Mucosa of descending colon (tissue), 3 donors: ENCODE data around the gene IGFBP2. TPM values are rescaled to one million over a fixed set of nuclear protein-coding genes. Genes with fewer than 3 reads are reported as not detected.

Source experiments
- ATAC-seq: fragments of 200-7000 bp; cut with Tn5 transposase; one replicate; pipeline ENCODE4 v1.9.1; 2020; ENCODE audit warnings: mild to moderate bottlenecking, moderate library complexity
- DNase-seq, 3 donors: peaks; one replicate each; pipeline ENCODE4 v3.0.0-alpha.2; 2020
- H3K36me3 ChIP-seq: fragments of 200-600 bp; one replicate; pipeline ENCODE4 v1.8.0; 2021; ENCODE audit warnings: low read depth, mild to moderate bottlenecking
- H3K4me1 ChIP-seq: fragments of 200-600 bp; one replicate; pipeline ENCODE4 v1.8.0; 2021; ENCODE audit warnings: low read depth, mild to moderate bottlenecking
- H3K4me3 ChIP-seq: fragments of 200-600 bp; one replicate; pipeline ENCODE4 v1.8.0; 2021; ENCODE audit warnings: mild to moderate bottlenecking
- H3K9me3 ChIP-seq: fragments of 200-600 bp; one replicate; pipeline ENCODE4 v1.8.0; 2021; ENCODE audit warnings: mild to moderate bottlenecking
- CTCF ChIP-seq: fragments of 200-600 bp; IDR thresholded peaks from one replicate; pipeline ENCODE4 v1.8.0; 2022; ENCODE audit warnings: antibody characterized with exemption, mild to moderate bottlenecking
- intact Hi-C, 2 donors: fragments of 100-400 bp; cut with DNase I in 1 of 2; cut with micrococcal nuclease in 1 of 2; formaldehyde crosslinking; loops; one replicate each; pipeline versions ENCODE4 v1.11.0 to v1.11.1; 2022; cut with DNase I, micrococcal nuclease
- total RNA-seq, 3 donors: library from RNA; stranded (reverse); fragmentation: NEBNext Ultra II Directional in 2 of 3; extraction: Animal tissue kit (Norgen Biotek cat#: 25700) in 2 of 3; gene quantifications; one replicate each; pipeline versions ENCODE4 v1.2.1 to v1.2.4, GENCODE V29; 2021 to 2023
- donor health status: DM: no; HTN: no; CAD: no; lungs with moderate emphysema.
- donor health status: DM: no; HTN: no; CAD: no.
- donor health status: DM: no; HTN: yes; CAD: no.

IGFBP2 gene
- total RNA-seq, 3 donors from 2014 or later, result 26.7 to 62.1 (median 57.2) TPM

DNA sequence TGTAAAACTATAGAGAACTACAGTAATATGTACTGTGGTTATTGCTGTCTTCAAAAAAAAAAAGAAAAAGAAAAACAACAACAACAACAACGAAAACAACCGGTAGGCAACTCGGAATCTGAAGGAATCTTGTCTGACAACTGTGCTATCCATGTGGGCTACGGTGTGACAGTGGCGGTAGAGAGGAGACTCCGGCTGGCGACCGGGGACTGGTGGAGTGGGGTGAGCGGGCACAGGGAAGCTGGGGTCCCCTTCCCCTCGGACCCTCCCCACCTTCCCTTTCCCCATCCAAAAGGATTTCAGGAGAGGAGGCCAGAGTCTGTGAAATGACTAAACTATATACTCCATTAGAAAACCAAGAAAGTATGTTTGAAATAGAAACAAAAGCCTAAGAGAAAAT lies 39.2 kb downstream of the IGFBP2 start:
- no peak for ATAC-seq
- H3K36me3 ChIP-seq, result no peaks in the 10 kb centered on the region
- DNase-seq, result no peak
- intact Hi-C loops, result no loop called here
- no peaks in the 10 kb centered on the region for H3K9me3 ChIP-seq
- H3K4me3 ChIP-seq, result no peak overlapping the region
- TF ChIP-seq CTCF, result no peak
- no peaks in the 10 kb centered on the region for H3K4me1 ChIP-seq

DNA sequence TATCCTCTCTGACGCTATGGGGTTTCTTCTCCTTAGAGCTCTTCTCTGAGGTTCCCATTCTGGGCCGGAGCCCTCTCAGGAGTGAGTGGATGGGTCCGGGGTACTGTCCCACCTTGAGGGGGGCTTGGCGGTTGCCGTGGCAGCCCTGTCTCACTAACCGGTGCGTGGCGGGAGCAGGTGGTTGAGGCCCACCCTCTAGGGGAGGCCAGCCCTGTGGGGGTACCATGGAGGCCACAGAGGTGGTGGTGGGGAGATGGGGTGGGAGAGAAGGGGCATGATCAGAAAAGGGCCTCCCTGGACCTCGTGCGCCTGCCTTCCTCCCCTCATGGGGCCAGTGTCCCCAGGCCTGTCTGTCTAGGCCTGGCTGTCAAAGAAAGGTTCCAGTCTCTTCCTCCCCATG lies 39.8 kb downstream of the IGFBP2 start:
- Histone ChIP-seq H3K4me1 (no peaks in the 10 kb centered on the region), H3K9me3 (no peaks in the 10 kb centered on the region), H3K4me3 (no peak overlapping the region), H3K36me3 (no peaks in the 10 kb centered on the region)
- DNase-seq (no peak), ATAC-seq (no peak)
- intact Hi-C loops, result no loop called here
- TF ChIP-seq CTCF, result no peak

DNA sequence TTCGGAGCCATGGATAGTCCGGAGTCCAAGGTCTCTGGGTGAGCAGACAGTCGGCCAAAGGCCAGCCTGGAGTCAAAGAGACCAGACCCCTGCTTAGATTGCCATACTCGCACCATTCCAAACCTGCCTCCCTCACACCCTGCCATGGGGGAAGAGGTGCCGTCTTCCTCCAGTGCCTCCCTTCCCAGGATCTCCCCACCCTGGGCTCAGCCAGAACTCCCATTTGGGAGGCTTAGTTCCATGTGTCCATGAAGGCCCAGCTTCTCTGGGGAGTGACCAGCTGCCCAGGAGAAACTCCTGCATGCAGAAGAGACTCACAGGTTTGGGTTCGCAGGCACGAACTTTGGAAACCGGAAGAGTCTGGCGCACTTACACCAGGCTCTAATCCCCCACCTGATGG lies 40.4 kb downstream of the IGFBP2 start:
- no peaks in the 10 kb centered on the region for H3K9me3 ChIP-seq
- H3K36me3 ChIP-seq, result no peaks in the 10 kb centered on the region
- no peak for TF ChIP-seq CTCF
- ATAC-seq (no peak), DNase-seq (no peak)
- intact Hi-C loops, result no loop called here
- H3K4me1 ChIP-seq, result no peaks in the 10 kb centered on the region
- H3K4me3 ChIP-seq, result no peak overlapping the region

DNA sequence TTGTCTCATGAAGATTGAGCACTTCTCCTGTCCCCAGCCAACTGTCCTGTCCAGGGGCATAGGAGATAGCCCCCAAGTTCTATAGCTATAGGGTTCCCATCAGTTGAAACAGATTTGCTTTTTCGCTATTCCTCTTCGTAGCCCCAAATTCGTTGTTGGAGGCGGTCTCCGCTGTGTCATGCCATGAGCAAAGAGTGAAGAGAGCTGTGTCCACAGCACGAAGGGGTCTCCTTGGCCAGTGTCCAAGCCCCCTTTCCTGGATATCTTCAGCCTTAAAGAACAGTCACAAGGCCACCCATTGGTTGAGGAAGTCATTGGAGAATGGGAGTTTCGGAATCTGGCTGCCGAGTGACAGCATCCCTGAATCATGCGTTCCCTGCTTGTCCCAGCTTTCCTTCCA lies 41.2 kb downstream of the IGFBP2 start:
- Histone ChIP-seq H3K36me3 (no peaks in the 10 kb centered on the region), H3K9me3 (no peaks in the 10 kb centered on the region), H3K4me1 (no peaks in the 10 kb centered on the region), H3K4me3 (no peak overlapping the region)
- DNase-seq, result no peak
- TF ChIP-seq CTCF, result no peak
- intact Hi-C loops, result no loop called here
- no peak for ATAC-seq

DNA sequence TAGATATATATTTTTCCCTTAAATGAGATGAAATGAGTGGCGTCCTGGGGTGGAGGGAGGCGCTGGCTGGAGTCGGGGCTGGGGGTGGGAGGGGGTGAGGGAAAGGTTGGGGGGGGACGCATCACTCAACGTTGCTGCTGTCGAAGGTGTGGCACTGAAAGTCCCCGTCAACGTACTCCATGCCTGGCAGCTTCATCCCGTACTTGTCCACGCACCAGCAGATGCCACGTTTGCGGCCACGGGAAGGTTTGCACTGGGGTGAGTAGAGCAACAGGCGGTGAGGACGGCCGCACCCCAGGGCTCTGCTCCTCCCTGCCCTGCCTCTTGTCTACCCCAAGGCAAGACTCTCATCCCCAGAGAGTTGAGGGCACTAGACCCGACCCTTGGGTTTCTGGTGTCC lies 43.4 kb downstream of the IGFBP2 start:
- H3K9me3 ChIP-seq, result no peaks in the 10 kb centered on the region
- no peak for TF ChIP-seq CTCF
- DNase-seq (no peak), ATAC-seq (no peak)
- H3K4me3 ChIP-seq, result no peak overlapping the region
- H3K36me3 ChIP-seq, result no peaks in the 10 kb centered on the region
- intact Hi-C loops, result no loop called here
- no peaks in the 10 kb centered on the region for H3K4me1 ChIP-seq

DNA sequence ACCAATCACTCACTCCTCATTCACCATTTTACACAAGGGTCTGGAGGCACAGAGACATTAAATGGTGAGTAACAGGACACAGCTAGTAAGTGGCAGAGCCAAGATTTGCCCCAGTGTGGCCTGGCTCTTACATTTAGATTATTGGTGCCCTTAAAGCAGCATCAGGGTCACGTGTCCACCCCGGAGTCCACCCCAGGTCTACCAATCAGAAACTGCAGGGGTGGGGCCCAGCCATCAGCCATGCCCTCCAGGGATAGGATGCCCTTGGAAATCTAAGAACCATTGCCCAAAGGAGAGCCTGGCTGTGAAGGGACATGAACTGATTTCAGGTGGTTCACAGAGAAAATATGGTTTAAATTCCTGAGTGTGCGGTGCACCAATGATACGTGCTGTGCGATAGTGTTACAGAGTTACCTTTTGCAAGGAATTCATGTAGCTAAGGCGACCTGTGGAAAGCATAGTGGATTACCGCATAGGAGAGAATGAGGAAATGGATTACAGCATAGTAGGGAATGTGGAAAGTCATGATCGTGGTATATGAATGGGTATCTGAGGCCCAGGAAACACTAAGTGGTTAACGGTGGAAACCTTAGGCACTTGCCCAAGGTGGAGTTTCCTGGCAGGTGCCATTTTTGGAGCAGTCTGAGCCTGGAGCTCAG lies 44.3 kb downstream of the IGFBP2 start:
- H3K36me3 ChIP-seq, result no peaks in the 10 kb centered on the region
- H3K4me3 ChIP-seq, result no peak overlapping the region
- no peaks in the 10 kb centered on the region for H3K4me1 ChIP-seq
- no peak for DNase-seq
- intact Hi-C loops, result no loop called here
- no peaks in the 10 kb centered on the region for H3K9me3 ChIP-seq
- no peak for TF ChIP-seq CTCF
- no peak for ATAC-seq
